Globus pallidus (tissue), 1 donor: ENCODE data around the gene DYSF.
A peak's percentile ranks its signal among the peaks of the same experiment; 100 is the strongest.

Experiments
- DNase-seq: peaks from one replicate; pipeline ENCODE4 v3.0.0-alpha.2; 2015; ENCODE audit warnings: low spot score

Gene DYSF

GRCh38 chr2:71530211-71530610 lies 76.8 kb downstream of the DYSF start:
- DNase-seq: no peak

DNA sequence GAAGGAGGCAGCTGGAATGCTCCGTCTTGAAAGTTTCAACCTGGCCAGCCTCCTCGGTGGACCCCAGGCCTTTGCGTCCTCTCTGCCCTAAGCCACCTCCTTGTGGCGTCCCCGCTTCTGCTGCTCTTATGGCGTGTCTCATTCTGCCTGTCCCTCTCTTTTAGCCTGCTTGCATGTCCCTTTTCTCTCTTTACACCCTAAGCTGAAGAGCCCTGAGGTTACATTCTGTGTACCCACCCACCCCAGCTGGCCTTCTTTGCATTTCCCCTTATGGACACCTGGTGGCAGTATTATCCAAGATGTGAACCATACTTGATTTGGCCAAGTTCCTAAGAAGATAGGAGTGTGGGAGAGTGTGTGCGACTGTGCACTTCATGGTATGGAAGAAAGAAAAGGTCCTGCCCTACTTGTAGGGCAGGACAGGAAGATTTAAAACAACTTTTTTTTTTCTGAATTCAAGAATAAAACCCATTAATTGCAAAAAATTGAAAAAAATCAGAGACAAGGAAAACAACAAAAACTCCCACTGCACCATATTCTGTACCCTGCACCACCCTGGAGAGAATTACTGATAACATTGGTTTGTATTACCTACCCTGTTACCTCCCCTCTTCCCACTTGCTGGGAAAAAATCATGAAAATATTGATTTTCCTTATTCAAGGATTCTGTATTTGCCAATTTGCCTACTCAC lies 77.4 kb downstream of the DYSF start:
- no peak for DNase-seq

- no peak for DNase-seq
Observed at GRCh38 chr2:71531522-71532047, 78.2 kb downstream of the DYSF start.

- no peak for DNase-seq
Observed at GRCh38 chr2:71532327-71532726, 79.0 kb downstream of the DYSF start.

DNA sequence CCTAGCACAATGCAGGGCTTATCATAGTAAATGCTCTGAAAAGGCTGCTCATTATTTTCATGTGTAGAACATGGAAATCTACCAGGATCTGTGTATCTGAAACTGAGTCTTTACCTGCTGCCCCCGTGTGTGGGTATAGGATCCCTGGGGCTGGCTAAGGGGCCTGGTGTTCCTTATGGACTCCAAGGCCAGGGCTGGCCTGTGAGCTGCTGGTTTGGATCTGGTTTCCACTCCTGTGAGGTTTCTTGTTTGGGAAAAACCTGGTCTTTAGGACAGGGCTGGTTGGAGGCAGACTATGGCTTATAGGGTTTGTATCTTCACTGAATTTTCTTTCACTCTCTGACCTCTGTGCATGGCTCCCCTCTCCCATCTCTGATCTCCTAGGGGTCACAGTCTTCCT lies 80.8 kb downstream of the DYSF start:
- no peak for DNase-seq

DNA sequence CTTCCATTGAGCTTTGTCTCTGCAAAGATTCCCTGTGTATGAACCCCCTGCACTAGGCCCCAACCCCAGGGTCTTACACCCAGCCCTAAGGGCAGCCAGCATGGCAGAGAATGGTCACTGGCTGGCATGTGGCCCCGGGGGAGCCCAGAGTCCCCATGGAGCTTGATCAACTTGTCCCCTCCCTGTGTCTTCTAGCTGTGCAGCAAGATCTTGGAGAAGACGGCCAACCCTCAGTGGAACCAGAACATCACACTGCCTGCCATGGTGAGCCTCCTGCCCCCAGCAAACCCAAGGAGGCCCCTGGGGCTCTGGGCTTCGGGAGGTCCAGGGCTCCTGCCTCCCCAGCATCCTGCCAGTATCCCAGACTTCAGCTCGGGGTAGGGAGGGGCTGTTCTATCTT lies 81.5 kb downstream of the DYSF start:
- no peak for DNase-seq

DNA sequence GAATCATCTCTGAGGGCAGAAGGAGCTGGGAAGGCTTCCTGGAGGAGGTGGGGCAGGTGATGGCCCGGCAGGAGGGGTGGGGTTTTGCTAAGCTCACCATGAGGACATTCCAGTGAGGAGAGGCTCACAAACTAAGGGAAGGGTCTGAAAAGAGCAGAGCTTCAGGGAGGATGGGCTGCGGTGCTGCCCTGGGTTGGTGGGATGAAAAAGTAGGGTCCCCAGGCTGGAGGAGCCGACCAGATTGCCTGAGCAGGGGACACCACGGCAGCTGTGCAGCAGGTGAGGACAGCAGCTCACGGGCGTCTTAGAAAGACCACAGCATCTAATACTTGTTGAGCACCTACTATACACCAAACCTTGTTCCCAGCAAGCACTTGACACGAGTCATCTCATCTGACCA lies 82.2 kb downstream of the DYSF start:
- no peak for DNase-seq

- no peak for DNase-seq
Observed at GRCh38 chr2:71536226-71536671, 82.9 kb downstream of the DYSF start.

DNA sequence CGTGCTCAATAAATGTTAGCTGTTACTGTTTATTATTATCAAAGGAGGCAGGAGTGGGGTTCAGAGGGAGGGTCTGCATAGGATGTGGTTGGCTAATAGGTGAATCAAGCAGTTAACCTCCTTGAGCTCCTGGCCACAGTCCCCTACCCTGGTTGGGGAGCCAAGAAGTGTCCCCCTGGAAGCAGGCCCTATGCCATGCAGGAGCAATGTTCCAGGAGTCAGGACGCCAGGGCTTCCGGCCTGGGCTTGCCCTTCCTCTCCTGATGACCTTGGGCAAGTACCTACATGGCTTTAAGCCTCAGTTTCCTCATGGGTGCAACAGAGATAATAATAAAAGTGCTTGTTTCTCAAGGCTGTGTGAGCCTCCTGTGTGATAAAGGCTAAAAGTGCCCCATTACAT lies 84.9 kb downstream of the DYSF start:
- no peak for DNase-seq

GRCh38 chr2:71538656-71539265 lies 85.4 kb downstream of the DYSF start:
- DNase-seq: no peak

GRCh38 chr2:71540818-71541217 lies 87.5 kb downstream of the DYSF start:
- no peak for DNase-seq

GRCh38 chr2:71544919-71545571 lies 91.7 kb downstream of the DYSF start:
- no peak for DNase-seq

DNA sequence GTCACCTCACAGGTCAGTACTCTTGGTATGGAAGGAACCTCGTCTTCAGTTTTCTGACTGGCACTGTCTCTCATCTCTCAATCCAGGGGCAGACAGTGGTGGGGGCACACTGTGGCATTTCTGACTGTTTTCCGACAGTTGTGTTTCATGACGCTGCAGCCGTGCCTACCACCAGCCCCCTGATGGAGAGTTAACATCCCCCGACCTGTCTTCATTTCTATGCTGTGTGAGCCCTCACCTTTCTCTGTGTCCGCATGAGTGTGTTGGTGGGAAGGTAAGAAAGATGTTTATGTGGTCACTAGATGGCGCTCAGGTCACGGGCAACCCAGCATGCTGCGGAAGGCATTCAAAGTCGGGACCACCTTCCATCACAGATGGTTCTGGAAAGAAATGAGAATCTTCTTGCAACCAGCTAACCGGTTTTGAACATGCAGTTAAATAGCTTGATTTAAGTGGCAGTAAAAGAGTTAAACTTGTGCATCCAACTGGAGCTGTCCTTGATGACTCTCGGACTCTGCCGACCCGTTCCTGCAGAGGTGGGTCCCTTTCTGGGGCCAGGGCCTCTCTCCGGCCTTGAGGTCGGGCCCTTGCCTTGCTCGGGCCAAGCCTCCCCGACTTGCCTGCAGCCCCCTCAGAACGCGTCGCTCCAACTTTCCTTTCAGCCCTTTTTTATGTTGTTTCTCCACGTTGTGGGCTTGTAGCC lies 92.4 kb downstream of the DYSF start:
- peak; percentile 78 for DNase-seq

GRCh38 chr2:71546275-71546638 lies 92.9 kb downstream of the DYSF start:
- no peak for DNase-seq

GRCh38 chr2:71546777-71547281 lies 93.5 kb downstream of the DYSF start:
- peak; percentile 75 for DNase-seq

- no peak for DNase-seq
Observed at GRCh38 chr2:71547616-71548285, 94.4 kb downstream of the DYSF start.

DNA sequence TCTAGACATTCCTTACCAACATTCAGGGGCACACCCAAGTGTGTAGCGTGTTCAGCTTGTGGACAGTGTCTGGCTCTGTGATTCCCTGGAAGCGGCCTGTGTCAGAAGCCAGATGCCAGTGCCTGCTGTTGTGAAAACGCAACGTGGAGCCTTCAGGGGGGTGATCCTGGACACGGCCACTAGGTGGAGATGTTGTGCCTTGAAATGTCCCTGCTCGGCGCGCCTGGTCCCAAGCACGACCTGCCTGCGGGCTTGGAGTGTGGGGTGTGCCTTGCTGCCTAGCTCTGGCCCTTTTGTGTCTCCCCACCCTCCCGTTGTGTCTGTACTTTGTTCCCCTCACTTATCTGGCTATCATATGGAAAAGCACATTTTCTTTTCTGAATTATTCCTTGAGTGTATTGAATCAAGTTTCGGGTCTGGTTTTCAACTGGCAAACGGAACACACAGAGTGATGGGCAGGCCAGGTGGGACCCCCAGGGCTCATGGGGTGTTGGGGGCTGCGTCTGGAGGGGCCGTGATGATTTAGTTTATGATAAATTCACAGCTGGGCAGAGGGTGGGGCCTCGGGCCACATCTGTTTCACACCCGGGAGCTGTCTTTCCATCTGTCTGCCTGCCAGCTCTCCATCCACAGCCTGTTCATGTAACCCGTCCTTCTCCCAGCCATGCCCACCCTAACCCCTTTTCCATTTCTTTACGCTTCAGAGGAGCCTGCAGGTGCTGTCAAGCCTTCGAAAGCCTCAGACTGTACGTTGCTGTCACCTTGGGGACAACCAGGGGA lies 95.5 kb downstream of the DYSF start:
- DNase-seq: peak; percentile 78

DNA sequence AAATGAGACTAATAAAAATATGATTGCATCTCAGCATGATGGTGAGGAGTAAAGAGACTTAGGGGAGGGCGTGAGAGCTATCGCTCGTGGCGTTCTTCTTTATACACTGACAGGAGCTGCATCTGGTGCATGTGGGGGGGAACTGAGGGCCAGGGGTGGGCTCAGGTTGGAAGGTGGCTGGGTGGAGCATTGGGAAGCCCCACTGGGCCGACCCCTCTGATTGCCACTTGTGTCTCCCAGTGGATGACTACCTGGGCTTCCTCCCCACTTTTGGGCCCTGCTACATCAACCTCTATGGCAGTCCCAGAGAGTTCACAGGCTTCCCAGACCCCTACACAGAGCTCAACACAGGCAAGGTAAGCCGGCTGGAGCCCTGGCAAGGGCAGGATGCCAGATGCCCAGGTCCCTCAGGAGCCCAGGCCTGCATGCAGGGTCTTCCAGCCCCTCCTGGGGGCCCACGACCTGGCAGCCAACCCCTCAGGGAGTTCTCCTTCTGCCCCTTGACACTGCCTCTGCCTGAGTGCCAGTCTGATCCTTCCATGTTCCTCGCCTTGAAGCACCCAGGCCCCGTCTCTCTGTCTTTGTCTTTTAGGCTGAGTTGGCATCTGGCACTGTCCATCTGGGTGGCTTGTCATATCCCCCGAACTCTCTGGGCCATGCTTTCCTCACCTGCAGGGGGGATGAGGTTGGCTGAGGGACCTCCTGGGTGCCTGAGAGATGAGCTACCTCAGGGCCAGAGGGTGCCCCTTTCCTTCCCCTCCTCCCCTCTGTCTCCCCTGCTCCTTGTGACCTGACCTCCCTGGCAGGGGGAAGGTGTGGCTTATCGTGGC lies 97.7 kb downstream of the DYSF start:
- no peak for DNase-seq

GRCh38 chr2:71551631-71551915 lies 98.2 kb downstream of the DYSF start:
- DNase-seq: no peak

DNA sequence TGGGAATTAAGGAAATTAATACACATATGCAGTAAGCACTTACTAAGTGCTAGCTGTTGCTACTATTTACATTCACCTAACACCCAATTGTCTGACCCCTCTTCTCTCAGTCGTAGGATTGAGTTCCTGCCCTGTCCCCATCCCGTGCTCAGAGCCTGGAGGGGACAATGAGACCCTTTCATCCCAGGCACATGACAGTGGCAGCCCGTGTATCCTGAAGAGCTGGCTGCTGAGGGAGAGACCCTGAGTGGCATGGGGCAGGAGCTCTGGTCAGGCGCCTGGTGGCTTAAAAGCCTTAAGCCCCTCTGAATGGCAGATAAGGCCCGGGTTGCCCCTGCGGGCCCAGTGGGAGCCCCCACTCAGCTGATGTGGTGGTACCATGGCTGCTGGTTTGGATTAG lies 99.0 kb downstream of the DYSF start:
- DNase-seq: no peak
